Effector CD4-positive, alpha-beta T cell (primary cell): ENCODE data around the gene SHH.

Source experiments
- DNase-seq: peaks from one replicate; pipeline ENCODE4 v3.0.0-alpha.2; 2020

The SHH gene

GRCh38 chr7:155804897-155805825, 7.1 kb downstream of the SHH start:
- DNase-seq = peak; percentile 48

GRCh38 chr7:155804431-155804831, 7.8 kb downstream of the SHH start:
- no peak for DNase-seq

GRCh38 chr7:155803418-155804376, 8.6 kb downstream of the SHH start:
- no peak for DNase-seq

GRCh38 chr7:155802906-155803417, 9.3 kb downstream of the SHH start:
- DNase-seq = no peak

GRCh38 chr7:155802291-155802690, 10.0 kb downstream of the SHH start:
- DNase-seq = no peak

- DNase-seq = no peak
Observed at GRCh38 chr7:155800741-155801267, 11.5 kb downstream of the SHH start.

- no peak for DNase-seq
Observed at GRCh38 chr7:155800301-155800700, 12.0 kb downstream of the SHH start.

- no peak for DNase-seq
Observed at GRCh38 chr7:155799514-155799913, 12.7 kb downstream of the SHH start.

- DNase-seq = no peak
Observed at GRCh38 chr7:155798673-155799439, 13.4 kb downstream of the SHH start.

GRCh38 chr7:155797262-155798250, 14.7 kb downstream of the SHH start:
- no peak for DNase-seq

GRCh38 chr7:155796381-155797261, 15.6 kb downstream of the SHH start:
- peak; percentile 59 for DNase-seq

GRCh38 chr7:155795951-155796350, 16.3 kb downstream of the SHH start:
- DNase-seq = no peak

- DNase-seq = no peak
Observed at GRCh38 chr7:155795401-155795800, 16.9 kb downstream of the SHH start.

GRCh38 chr7:155794196-155794595, 18.1 kb downstream of the SHH start:
- no peak for DNase-seq

GRCh38 chr7:155793720-155794119, 18.5 kb downstream of the SHH start:
- DNase-seq = no peak

- no peak for DNase-seq
Observed at GRCh38 chr7:155792999-155793560, 19.2 kb downstream of the SHH start.

GRCh38 chr7:155792315-155792960, 19.8 kb downstream of the SHH start:
- no peak for DNase-seq

- no peak for DNase-seq
Observed at GRCh38 chr7:155791836-155792235, 20.4 kb downstream of the SHH start.

GRCh38 chr7:155791214-155791737, 21.0 kb downstream of the SHH start:
- no peak for DNase-seq
